Measurements from ENCODE around the gene DHRSX.
"Not testable (repeated sequence)": the region's sequence is repeated elsewhere in the genome, so short reads cannot be mapped to it uniquely, and the experiment has no call there.

DHRSX gene

GRCh38 chrX:2474280-2474962 lies 26.4 kb downstream of the DHRSX start:
- no peaks in the 10 kb centered on the region for H3K36me3 ChIP-seq (ENCODE audit: insufficient read depth)
- H3K27ac ChIP-seq: no peak overlapping the region
- no peak overlapping the region for H3K4me2 ChIP-seq
- H3K79me2 ChIP-seq (ENCODE audit: insufficient read depth, low read depth): no peaks in the 10 kb centered on the region; the same call in 1 of the 2 replicates
- no peak overlapping the region for H3K4me3 ChIP-seq (IDR thresholded peaks at IDR 0.05; ENCODE audit: insufficient read depth, low read depth, low read length)
- H2AFZ ChIP-seq (ENCODE audit: low read depth): no peak overlapping the region
- TF ChIP-seq CTCF (conservative IDR thresholded peaks at IDR 0.05; ENCODE audit: low read depth, low read length): no peak
- no peak overlapping the region for H3K9ac ChIP-seq
- no peaks in the 10 kb centered on the region for H3K4me1 ChIP-seq (ENCODE audit: low read depth, poor library complexity, severe bottlenecking)
- H4K20me1 ChIP-seq (ENCODE audit: insufficient read depth): no peaks in the 10 kb centered on the region
- H3K27me3 ChIP-seq (ENCODE audit: insufficient read depth, low read depth): no peaks in the 10 kb centered on the region

GRCh38 chrX:2473064-2473463 lies 27.7 kb downstream of the DHRSX start:
- not testable (repeated sequence) for H3K9ac ChIP-seq; H3K4me1 ChIP-seq (ENCODE audit: low read depth, poor library complexity, severe bottlenecking); H2AFZ ChIP-seq (ENCODE audit: low read depth); H3K27ac ChIP-seq; H4K20me1 ChIP-seq (ENCODE audit: insufficient read depth); H3K4me2 ChIP-seq; H3K79me2 ChIP-seq (ENCODE audit: insufficient read depth, low read depth); H3K36me3 ChIP-seq (ENCODE audit: insufficient read depth); H3K4me3 ChIP-seq (IDR thresholded peaks at IDR 0.05; ENCODE audit: insufficient read depth, low read depth, low read length); H3K27me3 ChIP-seq (ENCODE audit: insufficient read depth, low read depth)

GRCh38 chrX:2471641-2472040 lies 29.1 kb downstream of the DHRSX start:
- Histone ChIP-seq H3K27ac (no peak overlapping the region), H3K9ac (no peak overlapping the region), H3K36me3 (ENCODE audit: insufficient read depth) (no peaks in the 10 kb centered on the region), H3K79me2 (ENCODE audit: insufficient read depth, low read depth) (no peaks in the 10 kb centered on the region; the same call in 1 of the 2 replicates), H2AFZ (ENCODE audit: low read depth) (no peak overlapping the region), H3K4me2 (no peak overlapping the region), H3K27me3 (ENCODE audit: insufficient read depth, low read depth) (no peaks in the 10 kb centered on the region), H3K4me1 (ENCODE audit: low read depth, poor library complexity, severe bottlenecking) (no peaks in the 10 kb centered on the region), H4K20me1 (ENCODE audit: insufficient read depth) (no peaks in the 10 kb centered on the region), H3K4me3 (IDR thresholded peaks at IDR 0.05; ENCODE audit: insufficient read depth, low read depth, low read length) (no peak overlapping the region)
- TF ChIP-seq CTCF (conservative IDR thresholded peaks at IDR 0.05; ENCODE audit: low read depth, low read length): no peak

- H4K20me1 ChIP-seq (ENCODE audit: insufficient read depth); H3K79me2 ChIP-seq (ENCODE audit: insufficient read depth, low read depth); H3K36me3 ChIP-seq (ENCODE audit: insufficient read depth): not testable (repeated sequence)
Observed at GRCh38 chrX:2471126-2471525, 29.6 kb downstream of the DHRSX start.

GRCh38 chrX:2469852-2470251 lies 30.9 kb downstream of the DHRSX start:
- not testable (repeated sequence) for H3K36me3 ChIP-seq (ENCODE audit: insufficient read depth); H3K4me2 ChIP-seq; H4K20me1 ChIP-seq (ENCODE audit: insufficient read depth); H3K27me3 ChIP-seq (ENCODE audit: insufficient read depth, low read depth); H3K27ac ChIP-seq; H3K79me2 ChIP-seq (ENCODE audit: insufficient read depth, low read depth); H2AFZ ChIP-seq (ENCODE audit: low read depth); H3K9ac ChIP-seq; H3K4me1 ChIP-seq (ENCODE audit: low read depth, poor library complexity, severe bottlenecking); H3K4me3 ChIP-seq (IDR thresholded peaks at IDR 0.05; ENCODE audit: insufficient read depth, low read depth, low read length)

More at GRCh38 chrX:2471126-2471525, 29.6 kb downstream of the DHRSX start:
- H3K27ac ChIP-seq; H2AFZ ChIP-seq (ENCODE audit: low read depth); H3K4me1 ChIP-seq (ENCODE audit: low read depth, poor library complexity, severe bottlenecking); H3K4me2 ChIP-seq; H3K4me3 ChIP-seq (IDR thresholded peaks at IDR 0.05; ENCODE audit: insufficient read depth, low read depth, low read length); H3K9ac ChIP-seq; H3K27me3 ChIP-seq (ENCODE audit: insufficient read depth, low read depth): not testable (repeated sequence)

- no peak for TF ChIP-seq CTCF (conservative IDR thresholded peaks at IDR 0.05; ENCODE audit: low read depth, low read length)
- no peaks in the 10 kb centered on the region for H3K36me3 ChIP-seq (ENCODE audit: insufficient read depth)
Observed at GRCh38 chrX:2469196-2469685, 31.5 kb downstream of the DHRSX start.

More at GRCh38 chrX:2469196-2469685, 31.5 kb downstream of the DHRSX start:
- no peaks in the 10 kb centered on the region for H3K4me1 ChIP-seq (ENCODE audit: low read depth, poor library complexity, severe bottlenecking)
- no peak overlapping the region for H2AFZ ChIP-seq (ENCODE audit: low read depth)
- no peaks in the 10 kb centered on the region for H4K20me1 ChIP-seq (ENCODE audit: insufficient read depth)
- H3K27me3 ChIP-seq (ENCODE audit: insufficient read depth, low read depth): no peaks in the 10 kb centered on the region
- no peak overlapping the region for H3K4me3 ChIP-seq (IDR thresholded peaks at IDR 0.05; ENCODE audit: insufficient read depth, low read depth, low read length)
- no peak overlapping the region for H3K9ac ChIP-seq
- no peak overlapping the region for H3K27ac ChIP-seq
- no peaks in the 10 kb centered on the region; the same call in 1 of the 2 replicates for H3K79me2 ChIP-seq (ENCODE audit: insufficient read depth, low read depth)
- no peak overlapping the region for H3K4me2 ChIP-seq
